ENCODE measurements around the gene PKNOX2. TPM values are rescaled to one million over a fixed set of nuclear protein-coding genes. Genes with fewer than 3 reads are reported as not detected.

PKNOX2 gene
- total RNA-seq, 1 donor from 2014 or later = 12.1 TPM

GRCh38 chr11:125429174-125429707, 264.7 kb downstream of the PKNOX2 start:
- Histone ChIP-seq H3K4me1 (no peaks in the 10 kb centered on the region), H3K9me3 (no peaks in the 10 kb centered on the region), H3K27me3 (no peaks in the 10 kb centered on the region), H3K27ac (no peak overlapping the region), H3K4me3 (no peak overlapping the region), H3K36me3 (peaks cover 2 to 6% of the 10 kb centered on the region in 2 donors)
- intact Hi-C loops (cut with DNase I) = no loop called here
- peak; percentile 19 to 54 (median 44) for TF ChIP-seq CTCF (IDR thresholded peaks at IDR 0.05)
- no peak for DNase-seq (ENCODE audit: low spot score in 2 of 2)

- intact Hi-C loops (cut with DNase I) = no loop called here
- H3K36me3 ChIP-seq = peaks cover 2 to 6% of the 10 kb centered on the region in 2 donors
- no peak for DNase-seq (ENCODE audit: low spot score in 2 of 2)
Measured at GRCh38 chr11:125429807-125430678, 265.5 kb downstream of the PKNOX2 start.

GRCh38 chr11:125431009-125431408, 266.5 kb downstream of the PKNOX2 start:
- TF ChIP-seq CTCF (IDR thresholded peaks at IDR 0.05) = no peak
- H3K4me1 ChIP-seq = no peaks in the 10 kb centered on the region
- no peaks in the 10 kb centered on the region for H3K27me3 ChIP-seq
- intact Hi-C loops (cut with DNase I) = no loop called here
- no peak overlapping the region for H3K4me3 ChIP-seq
- no peak overlapping the region for H3K27ac ChIP-seq
- DNase-seq (ENCODE audit: low spot score in 2 of 2) = no peak
- no peaks in the 10 kb centered on the region for H3K9me3 ChIP-seq
- peaks cover 2 to 6% of the 10 kb centered on the region in 2 donors for H3K36me3 ChIP-seq

More at GRCh38 chr11:125429807-125430678, 265.5 kb downstream of the PKNOX2 start:
- Histone ChIP-seq H3K9me3 (no peaks in the 10 kb centered on the region), H3K27ac (no peak overlapping the region), H3K4me3 (no peak overlapping the region), H3K4me1 (no peaks in the 10 kb centered on the region), H3K27me3 (no peaks in the 10 kb centered on the region)
- no peak for TF ChIP-seq CTCF (IDR thresholded peaks at IDR 0.05)

- DNase-seq (ENCODE audit: low spot score in 2 of 2) = no peak
- H3K9me3 ChIP-seq = no peaks in the 10 kb centered on the region
- TF ChIP-seq CTCF (IDR thresholded peaks at IDR 0.05) = no peak
- H3K27me3 ChIP-seq = no peaks in the 10 kb centered on the region
- no peak overlapping the region for H3K27ac ChIP-seq
- no peaks in the 10 kb centered on the region for H3K4me1 ChIP-seq
- intact Hi-C loops (cut with DNase I) = no loop called here
- H3K4me3 ChIP-seq = no peak overlapping the region
- H3K36me3 ChIP-seq = peaks cover 2 to 6% of the 10 kb centered on the region in 2 donors
Measured at GRCh38 chr11:125431481-125431880, 266.9 kb downstream of the PKNOX2 start.

GRCh38 chr11:125433454-125434121, 269.0 kb downstream of the PKNOX2 start:
- intact Hi-C loops (cut with DNase I) = no loop called here
- no peak for DNase-seq (ENCODE audit: low spot score in 2 of 2)
- Histone ChIP-seq H3K9me3 (no peaks in the 10 kb centered on the region), H3K27ac (no peak overlapping the region), H3K4me1 (no peaks in the 10 kb centered on the region), H3K4me3 (no peak overlapping the region), H3K36me3 (peaks cover 2 to 6% of the 10 kb centered on the region in 2 donors), H3K27me3 (no peaks in the 10 kb centered on the region)
- peak in 2 of 3 experiments; percentile 17 to 50 for TF ChIP-seq CTCF (IDR thresholded peaks at IDR 0.05)

All from ascending aorta (tissue), 2 donors.